CD4-positive, alpha-beta T cell (primary cell): ENCODE measurements around the gene ZNF768. TPM values are rescaled to one million over a fixed set of nuclear protein-coding genes. Genes with fewer than 3 reads are reported as not detected.
A peak's percentile ranks its signal among the peaks of the same experiment; 100 is the strongest.

Experiments used
- ATAC-seq: fragments of 200-7000 bp; cut with Tn5 transposase; one replicate; pipeline ENCODE4 v1.10.0; 2022; ENCODE audit warnings: mild to moderate bottlenecking; ENCODE audit not compliant: poor library complexity
- CTCF ChIA-PET: fragments of 350-600 bp; sonication (Branson Sonifier 250); formaldehyde crosslinking; loops from one replicate; lab custom pipeline; 2021; ENCODE audit warnings: antibody characterized with exemption, inconsistent platforms; lab: Charles Lee
- POLR2A ChIA-PET: fragments of 350-600 bp; sonication (Branson Sonifier 250); formaldehyde crosslinking; loops from one replicate; lab custom pipeline; 2021; ENCODE audit warnings: antibody characterized with exemption, inconsistent platforms; lab: Charles Lee
- DNase-seq, 14 experiments: peaks; one replicate each; pipeline ENCODE4 v3.0.0-alpha.2; 2013 to 2020; ENCODE audit warnings: mixed read lengths in 2 of 14
- H3K27ac ChIP-seq, 2 donors: one replicate each; pipeline versions ENCODE4 v1.5.1 to v1.7.0; 2013; ENCODE audit warnings: low read length in 2 of 2, low read depth in 1 of 2, mild to moderate bottlenecking in 1 of 2
- H3K27me3 ChIP-seq, 2 experiments: 1 replicate in 1 of 2; 2 replicates in 1 of 2; pipeline versions ENCODE4 v1.6.1 to v1.7.0; 2013; ENCODE audit warnings: low read length in 2 of 2, control low read depth in 1 of 2, mild to moderate bottlenecking in 1 of 2, moderate library complexity in 1 of 2; ENCODE audit not compliant: insufficient read depth in 2 of 2, control insufficient read depth in 1 of 2
- H3K36me3 ChIP-seq: one replicate; pipeline ENCODE4 v1.6.1; 2013; ENCODE audit warnings: low read length, control low read depth; ENCODE audit not compliant: insufficient read depth
- H3K4me1 ChIP-seq: one replicate; pipeline ENCODE4 v1.6.1; 2013; ENCODE audit warnings: low read length, control low read depth; ENCODE audit not compliant: insufficient read depth
- H3K4me3 ChIP-seq: one replicate; pipeline ENCODE4 v1.5.1; 2013; ENCODE audit warnings: mild to moderate bottlenecking, low read length, moderate library complexity
- H3K9me3 ChIP-seq, 2 experiments: 1 replicate in 1 of 2; 2 replicates in 1 of 2; pipeline versions ENCODE4 v1.6.1 to v1.7.0; 2013; ENCODE audit warnings: low read length in 2 of 2, mild to moderate bottlenecking in 2 of 2, control low read depth in 1 of 2, moderate library complexity in 1 of 2; ENCODE audit not compliant: control insufficient read depth in 1 of 2, insufficient read depth in 1 of 2
- H3K27ac Mint-ChIP-seq: one replicate; pipeline ENCODE4 v1.8.0; 2020; ENCODE audit warnings: mixed read lengths
- H3K27me3 Mint-ChIP-seq: one replicate; pipeline ENCODE4 v1.8.0; 2021; ENCODE audit warnings: mixed read lengths
- H3K36me3 Mint-ChIP-seq: one replicate; pipeline ENCODE4 v1.8.0; 2021; ENCODE audit warnings: low read depth, mixed read lengths
- H3K4me1 Mint-ChIP-seq: one replicate; pipeline ENCODE4 v1.8.0; 2021; ENCODE audit warnings: low read depth, mixed read lengths
- H3K4me3 Mint-ChIP-seq: one replicate; pipeline ENCODE4 v1.8.0; 2020; ENCODE audit warnings: mild to moderate bottlenecking, mixed read lengths
- H3K9me3 Mint-ChIP-seq: one replicate; pipeline ENCODE4 v1.8.0; 2020; ENCODE audit warnings: mixed read lengths
- CTCF ChIP-seq: fragments of 200-600 bp; IDR thresholded peaks from one replicate; pipeline ENCODE4 v1.8.0; 2022; ENCODE audit warnings: antibody characterized with exemption, mild to moderate bottlenecking
- intact Hi-C, 2 experiments: fragments of 100-400 bp; cut with DNase I in 1 of 2; cut with micrococcal nuclease in 1 of 2; formaldehyde crosslinking; loops; one replicate each; pipeline versions ENCODE4 v1.15.1 to v1.9.0; 2023 to 2025; cut with DNase I, micrococcal nuclease
- total RNA-seq, 174 experiments: library from RNA in 2 of 174; stranded (reverse) in 2 of 174; gene quantifications; one replicate each; pipeline ENCODE4 v1.2.3 and lab custom pipeline; 2021 to 2026

Gene ZNF768
- total RNA-seq, 2 experiments from 2014 or later: 3.9 to 4.1 TPM

- no peak for TF ChIP-seq CTCF
- ATAC-seq (no peak), DNase-seq (peak in 1 of 14 experiments; percentile 14)
- H3K4me3 ChIP-seq: no peak overlapping the region
- no peaks in the 10 kb centered on the region for H3K9me3 ChIP-seq
- peak overlapping the region; percentile 48 to 56 for H3K27ac ChIP-seq
- CTCF ChIA-PET: interaction anchor here (5.8 kb wide), 1 partner anchor 18 kb away, joined by 40 read pairs; the partner anchor contains the start of gene ZNF747
- intact Hi-C loops: no loop called here
- POLR2A ChIA-PET: interaction anchor here (1.2 to 2.7 kb wide), 2 partner anchors 19 to 123 kb away, joined by 4 to 12 read pairs; partner anchors contain the start of genes DCTPP1 and ZNF688
- Mint-ChIP-seq H3K36me3 (peaks cover 39% of the 10 kb centered on the region), H3K4me3 (peak overlapping the region; percentile 50), H3K4me1 (peaks cover 50% of the 10 kb centered on the region), H3K27ac (peak overlapping the region; percentile 89), H3K9me3 (no peaks in the 10 kb centered on the region), H3K27me3 (no peaks in the 10 kb centered on the region)
- H3K4me1 ChIP-seq: peaks cover 78% of the 10 kb centered on the region
- no peaks in the 10 kb centered on the region for H3K27me3 ChIP-seq
- peaks cover 35% of the 10 kb centered on the region for H3K36me3 ChIP-seq
Measured at GRCh38 chr16:30552956-30553355, 26.6 kb upstream of the ZNF768 start.

GRCh38 chr16:30551781-30552180, 25.4 kb upstream of the ZNF768 start:
- Histone ChIP-seq H3K27ac (peak overlapping the region; percentile 48 to 56), H3K4me3 (peak overlapping the region; percentile 22), H3K27me3 (no peaks in the 10 kb centered on the region), H3K36me3 (peaks cover 35% of the 10 kb centered on the region), H3K9me3 (no peaks in the 10 kb centered on the region), H3K4me1 (peaks cover 68% of the 10 kb centered on the region)
- Mint-ChIP-seq H3K27me3 (no peaks in the 10 kb centered on the region), H3K4me1 (peaks cover 50% of the 10 kb centered on the region), H3K27ac (peak overlapping the region; percentile 89), H3K9me3 (no peaks in the 10 kb centered on the region), H3K4me3 (peak overlapping the region; percentile 79), H3K36me3 (peaks cover 35% of the 10 kb centered on the region)
- DNase-seq (peak; percentile 32 to 93 (median 64)), ATAC-seq (peak; percentile 86)
- no peak for TF ChIP-seq CTCF
- ChIA-PET CTCF (interaction anchor here (1.1 to 5.8 kb wide), 3 partner anchors 17 to 122 kb away, joined by 3 to 40 read pairs (median 6); partner anchors contain the start of genes DCTPP1 and ZNF747), POLR2A (interaction anchor here (0.7 to 1.5 kb wide), 12 partner anchors 9 to 144 kb away, joined by 3 to 19 read pairs (median 3); partner anchors contain the start of genes FBRS, ZNF688, ZNF689 and ZNF747)
- intact Hi-C loops: loop anchor here in 1 of 2 experiments (2.0 kb wide), 1 partner anchor 17 kb away; the partner anchor contains the start of gene ZNF747

- Mint-ChIP-seq H3K27ac (peak overlapping the region; percentile 31), H3K27me3 (no peaks in the 10 kb centered on the region), H3K4me3 (peak overlapping the region; percentile 42), H3K4me1 (peaks cover 36% of the 10 kb centered on the region), H3K36me3 (peaks cover 15% of the 10 kb centered on the region), H3K9me3 (no peaks in the 10 kb centered on the region)
- Histone ChIP-seq H3K4me3 (no peak overlapping the region), H3K27me3 (no peaks in the 10 kb centered on the region), H3K9me3 (no peaks in the 10 kb centered on the region), H3K36me3 (peaks cover 6% of the 10 kb centered on the region), H3K27ac (no peak overlapping the region), H3K4me1 (peaks cover 37% of the 10 kb centered on the region)
- ChIA-PET CTCF (no interaction called here), POLR2A (no interaction called here)
- ATAC-seq: no peak
- intact Hi-C loops: no loop called here
- no peak for TF ChIP-seq CTCF
- no peak for DNase-seq
Measured at GRCh38 chr16:30548416-30549253, 22.3 kb upstream of the ZNF768 start.
